ENCODE results near the gene HDAC3. TPM values are rescaled to one million over a fixed set of nuclear protein-coding genes. Genes with fewer than 3 reads are reported as not detected.

Gene HDAC3
- total and polyA plus RNA-seq, 11 donors: 24.5 to 39.0 (median 32.3) TPM

DNA sequence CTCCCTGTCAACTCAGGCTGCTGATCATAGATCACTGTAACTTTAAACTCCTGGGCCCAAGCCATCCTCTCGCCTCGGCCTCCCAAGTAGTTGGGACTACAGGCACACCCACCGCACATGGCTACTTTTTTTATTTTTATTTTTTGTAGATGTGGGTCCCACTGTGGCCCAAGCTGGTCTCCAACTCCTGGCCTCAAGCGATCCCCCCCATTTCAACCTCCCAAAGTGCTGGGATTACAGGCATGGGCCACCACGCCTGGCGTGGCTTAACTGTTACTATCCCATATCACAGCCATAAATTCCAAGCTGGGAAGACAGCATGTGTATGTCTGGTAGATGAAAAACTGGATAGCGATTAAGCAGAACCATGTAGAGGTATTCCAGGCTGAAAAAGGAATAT is 1.0 kb downstream of the HDAC3 start:
- peak overlapping the region; percentile 45 to 97 (median 78) for H3K4me3 ChIP-seq
- H3K27ac ChIP-seq: peak overlapping the region in 2 of 12 donors; percentile 69 to 71
- WGBS, 4 donors: 70 to 77% (median 72%) methylated on average over 7 of the region's 7 CpGs
- no peak for ATAC-seq
- H3K27me3 ChIP-seq: no peaks in the 10 kb centered on the region
- TF ChIP-seq, protein P1, sequence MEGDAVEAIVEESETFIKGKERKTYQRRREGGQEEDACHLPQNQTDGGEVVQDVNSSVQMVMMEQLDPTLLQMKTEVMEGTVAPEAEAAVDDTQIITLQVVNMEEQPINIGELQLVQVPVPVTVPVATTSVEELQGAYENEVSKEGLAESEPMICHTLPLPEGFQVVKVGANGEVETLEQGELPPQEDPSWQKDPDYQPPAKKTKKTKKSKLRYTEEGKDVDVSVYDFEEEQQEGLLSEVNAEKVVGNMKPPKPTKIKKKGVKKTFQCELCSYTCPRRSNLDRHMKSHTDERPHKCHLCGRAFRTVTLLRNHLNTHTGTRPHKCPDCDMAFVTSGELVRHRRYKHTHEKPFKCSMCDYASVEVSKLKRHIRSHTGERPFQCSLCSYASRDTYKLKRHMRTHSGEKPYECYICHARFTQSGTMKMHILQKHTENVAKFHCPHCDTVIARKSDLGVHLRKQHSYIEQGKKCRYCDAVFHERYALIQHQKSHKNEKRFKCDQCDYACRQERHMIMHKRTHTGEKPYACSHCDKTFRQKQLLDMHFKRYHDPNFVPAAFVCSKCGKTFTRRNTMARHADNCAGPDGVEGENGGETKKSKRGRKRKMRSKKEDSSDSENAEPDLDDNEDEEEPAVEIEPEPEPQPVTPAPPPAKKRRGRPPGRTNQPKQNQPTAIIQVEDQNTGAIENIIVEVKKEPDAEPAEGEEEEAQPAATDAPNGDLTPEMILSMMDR (IDR thresholded peaks at IDR 0.05): no peak
- no peak for TF ChIP-seq POLR2A (IDR thresholded peaks at IDR 0.05)
- no peaks in the 10 kb centered on the region for H3K9me3 ChIP-seq
- intact Hi-C loops (cut with DNase I): no loop called here
- H3K4me1 ChIP-seq: peaks cover 3 to 49% (median 24%) of the 10 kb centered on the region in 12 donors
- no peak for DNase-seq
- H3K36me3 ChIP-seq: peaks cover 0 to 36% (median 8%) of the 10 kb centered on the region in 9 donors

DNA sequence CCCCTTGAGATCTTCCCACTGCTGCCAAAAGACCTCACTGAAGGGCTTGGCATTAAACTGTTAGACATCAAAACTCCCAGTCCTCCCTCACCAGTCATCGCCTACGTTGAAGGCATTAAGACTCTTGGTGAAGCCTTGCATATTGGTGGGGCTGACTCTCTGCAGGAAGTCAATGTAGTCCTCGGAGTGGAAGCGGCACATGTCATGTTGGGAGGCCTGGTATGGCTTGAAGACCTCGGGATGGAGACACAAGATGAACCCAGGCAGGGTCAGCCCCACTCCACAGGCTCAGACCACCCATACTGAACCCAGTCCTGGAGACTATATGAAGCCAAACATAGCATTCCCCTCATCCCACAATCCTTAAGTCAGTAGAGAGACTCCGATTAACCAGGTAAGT is 1.9 kb downstream of the HDAC3 start:
- Histone ChIP-seq H3K4me1 (peaks cover 3 to 49% (median 26%) of the 10 kb centered on the region in 12 donors), H3K9me3 (no peaks in the 10 kb centered on the region), H3K27me3 (no peaks in the 10 kb centered on the region), H3K36me3 (peaks cover 0 to 45% (median 15%) of the 10 kb centered on the region in 9 donors), H3K4me3 (no peak overlapping the region), H3K27ac (no peak overlapping the region)
- no peak for DNase-seq
- ATAC-seq: no peak
- TF ChIP-seq, protein P1 (IDR thresholded peaks at IDR 0.05): no peak
- TF ChIP-seq POLR2A (IDR thresholded peaks at IDR 0.05): no peak
- WGBS, 4 donors: 88 to 91% (median 89%) methylated on average over 6 of the region's 6 CpGs
- intact Hi-C loops (cut with DNase I): loop anchor here in 1 of 10 donors (5.0 kb wide), 1 partner anchor 563 kb away; no protein-coding TSS in a partner anchor

DNA sequence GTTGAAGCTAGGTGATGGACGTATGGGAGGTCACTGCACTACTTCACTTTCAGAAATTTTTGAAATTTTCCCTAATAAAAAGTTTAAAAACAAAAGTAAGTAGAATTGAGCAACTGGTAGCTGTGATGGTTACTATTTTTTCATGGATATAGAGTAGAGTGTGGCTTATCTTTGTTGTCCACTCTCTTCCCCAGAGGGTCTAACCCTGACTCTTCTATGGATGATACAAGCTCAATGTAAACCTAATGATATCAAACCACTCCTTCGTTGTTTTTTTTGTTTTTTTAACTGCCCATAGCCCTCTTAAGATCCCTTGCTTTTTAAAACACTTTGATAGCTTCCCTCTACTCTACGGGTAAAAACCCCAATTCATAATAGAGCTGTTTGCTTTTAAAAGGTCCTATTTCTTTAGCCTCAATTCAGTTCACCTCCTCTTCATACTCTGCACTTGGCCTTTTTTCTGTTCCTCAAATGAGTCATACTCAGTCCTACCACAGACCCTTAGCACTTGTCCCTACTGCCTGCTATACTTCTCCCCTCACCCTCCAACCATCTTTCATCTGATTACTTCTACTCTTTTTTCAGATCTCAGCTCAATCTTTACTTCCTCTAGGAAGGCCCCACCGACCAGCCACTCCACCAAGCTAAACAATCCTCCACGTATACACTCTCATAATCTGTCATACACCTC is 2.6 kb downstream of the HDAC3 start:
- WGBS, 4 donors: 83 to 87% (median 85%) methylated on average over 5 of the region's 5 CpGs
- Histone ChIP-seq H3K4me1 (peaks cover 3 to 49% (median 26%) of the 10 kb centered on the region in 12 donors), H3K27ac (no peak overlapping the region), H3K27me3 (no peaks in the 10 kb centered on the region), H3K4me3 (no peak overlapping the region), H3K36me3 (peaks cover 0 to 52% (median 22%) of the 10 kb centered on the region in 9 donors), H3K9me3 (no peaks in the 10 kb centered on the region)
- no peak for TF ChIP-seq POLR2A (IDR thresholded peaks at IDR 0.05)
- TF ChIP-seq, protein P1 (IDR thresholded peaks at IDR 0.05): no peak
- DNase-seq (no peak), ATAC-seq (no peak)
- intact Hi-C loops (cut with DNase I): loop anchor here in 1 of 10 donors (5.0 kb wide), 1 partner anchor 563 kb away; no protein-coding TSS in a partner anchor

- TF ChIP-seq, protein P1 (IDR thresholded peaks at IDR 0.05): no peak
- no peak for TF ChIP-seq POLR2A (IDR thresholded peaks at IDR 0.05)
These were observed 4.0 kb downstream of the HDAC3 start for GRCh38 chr5:141632650-141633049.

More at GRCh38 chr5:141632650-141633049, 4.0 kb downstream of the HDAC3 start:
- Histone ChIP-seq H3K36me3 (peaks cover 0 to 65% (median 36%) of the 10 kb centered on the region in 9 donors), H3K9me3 (no peaks in the 10 kb centered on the region), H3K4me3 (no peak overlapping the region), H3K27ac (no peak overlapping the region), H3K4me1 (peaks cover 3 to 42% (median 23%) of the 10 kb centered on the region in 12 donors), H3K27me3 (no peaks in the 10 kb centered on the region)
- 88 to 98% (median 90%) methylated on average over 2 of the region's 2 CpGs for WGBS, 4 donors
- intact Hi-C loops (cut with DNase I): loop anchor here in 1 of 10 donors (5.0 kb wide), 1 partner anchor 565 kb away; no protein-coding TSS in a partner anchor
- DNase-seq (no peak), ATAC-seq (no peak)

Measured in heart left ventricle (tissue), 16 donors.